ENCODE results near the gene PIGH.
"Not testable (repeated sequence)": the region's sequence is repeated elsewhere in the genome, so short reads cannot be mapped to it uniquely, and the experiment has no call there.

PIGH gene

DNA sequence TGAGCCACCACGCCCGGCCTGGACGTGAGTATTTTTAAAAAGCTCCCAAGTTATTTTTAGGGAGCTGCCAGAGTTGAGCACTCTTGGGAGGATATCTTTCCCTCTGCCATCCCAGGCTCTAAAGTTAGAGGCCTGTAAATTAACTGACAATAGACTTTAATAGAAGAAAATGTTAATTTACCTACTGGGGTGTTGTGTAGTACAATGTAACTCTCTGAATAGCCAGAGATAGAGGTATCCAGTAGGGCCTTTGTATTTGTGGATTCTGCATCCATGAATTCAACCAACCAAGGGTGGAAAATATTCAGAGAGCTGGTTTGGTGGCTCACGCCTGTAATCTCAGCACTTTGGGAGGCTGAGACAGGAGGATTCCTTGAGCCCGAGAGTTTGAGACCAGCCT is 7.6 kb upstream of the PIGH start:
- DNase-seq, result no peak

DNA sequence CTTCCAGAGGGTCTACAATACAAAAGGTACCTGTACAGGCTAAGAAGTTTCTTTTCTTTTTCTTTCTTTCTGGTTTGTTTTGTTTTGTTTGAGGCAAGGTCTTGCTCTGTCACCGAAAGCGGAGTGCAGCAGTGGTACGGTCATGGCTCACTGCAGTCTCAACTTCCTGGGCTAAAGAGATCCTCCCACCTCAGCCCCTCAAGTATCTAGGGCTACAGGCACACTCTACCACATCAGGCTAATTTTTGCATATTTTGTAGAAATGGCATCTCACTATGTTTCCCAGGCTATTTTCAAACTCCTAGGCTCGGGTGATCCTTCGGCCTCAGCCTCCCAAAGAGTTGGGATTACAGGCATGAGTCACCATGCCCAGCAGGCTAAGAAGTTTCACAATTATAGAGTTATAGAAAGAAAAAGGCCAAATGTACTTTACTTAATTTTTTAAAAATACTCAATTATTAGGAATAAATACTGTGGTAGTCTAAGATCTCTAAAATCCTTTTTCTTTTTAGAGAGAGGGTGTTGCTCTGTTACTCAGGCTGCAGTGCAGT is 3.0 kb upstream of the PIGH start:
- DNase-seq, result no peak

DNA sequence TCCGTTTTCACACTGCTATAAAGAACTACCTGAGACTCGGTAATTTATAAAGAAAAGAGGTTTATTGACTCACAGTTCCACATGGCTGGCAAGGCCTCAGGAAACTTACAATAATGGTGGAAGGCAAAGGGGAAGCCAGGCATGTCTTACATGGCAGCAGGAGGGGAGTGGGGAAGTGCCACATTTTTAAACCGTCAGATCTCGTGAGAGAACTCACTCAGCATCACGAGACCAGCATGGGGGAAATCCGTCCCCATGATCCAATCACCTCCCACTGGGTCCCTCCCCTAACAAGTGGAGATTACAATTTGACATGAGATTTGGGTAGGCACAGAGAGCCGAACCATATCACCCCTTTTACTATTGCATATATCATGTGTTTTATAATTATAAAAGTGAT is 2.0 kb upstream of the PIGH start:
- no peak for DNase-seq

DNA sequence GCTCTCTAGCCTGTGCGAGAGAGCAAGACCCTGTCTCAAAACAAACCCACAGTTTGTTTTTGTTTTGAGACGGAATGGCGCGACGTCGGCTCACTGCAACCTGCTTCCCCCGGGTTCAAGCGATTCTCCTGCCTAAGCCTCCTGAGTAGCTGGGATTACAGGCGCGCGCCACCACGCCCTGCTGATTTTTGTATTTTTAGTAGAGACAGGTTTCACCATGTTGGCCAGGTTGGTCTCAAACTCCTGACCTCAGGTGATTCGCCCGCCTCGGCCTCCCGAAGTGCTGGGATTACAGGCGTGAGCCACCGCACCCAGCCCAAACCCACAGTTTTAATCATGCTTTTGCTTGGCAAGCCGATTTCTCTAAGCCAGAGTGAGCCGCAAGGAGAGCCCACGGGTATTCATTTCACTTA is 500 bp upstream of the PIGH start:
- not testable (repeated sequence) for DNase-seq

DNA sequence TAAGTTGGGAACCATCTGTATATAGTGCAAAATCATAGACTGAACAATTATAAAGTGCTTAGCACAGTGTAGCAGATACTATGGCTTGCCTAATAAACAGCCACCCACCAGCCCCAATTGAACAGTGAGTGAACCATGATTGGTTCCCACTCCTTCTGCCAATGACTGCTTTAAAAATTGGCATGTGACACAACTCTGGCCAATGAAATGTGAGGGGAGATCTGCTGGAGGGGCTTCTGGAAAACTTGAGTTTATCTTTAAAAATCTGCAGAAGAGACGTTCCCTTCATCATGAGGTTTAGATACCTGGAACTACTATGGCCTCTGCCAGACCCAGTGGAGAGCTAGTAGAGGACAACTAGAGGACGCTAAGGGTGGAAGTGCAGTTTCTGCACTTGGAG is 4.7 kb downstream of the PIGH start:
- DNase-seq, result no peak

DNA sequence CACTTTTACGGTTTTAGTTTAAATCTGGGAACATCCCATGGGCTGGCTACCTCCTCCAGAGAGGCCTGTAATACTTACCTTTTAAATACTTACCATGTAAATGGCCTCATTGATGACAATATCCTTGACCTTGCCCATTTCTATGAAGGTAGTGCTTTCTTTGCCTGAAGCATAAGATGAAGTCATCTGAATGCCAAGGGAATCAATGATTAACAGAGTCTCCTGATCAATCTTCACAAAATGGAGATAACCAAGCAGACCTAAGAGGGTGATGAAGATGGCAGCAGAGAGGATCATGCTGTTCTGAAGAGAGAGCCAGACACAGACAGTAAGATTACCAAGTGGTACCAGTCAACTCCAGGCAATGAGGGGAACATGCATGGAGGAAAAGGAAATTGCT is 6.4 kb downstream of the PIGH start:
- DNase-seq, result not testable (repeated sequence)

DNA sequence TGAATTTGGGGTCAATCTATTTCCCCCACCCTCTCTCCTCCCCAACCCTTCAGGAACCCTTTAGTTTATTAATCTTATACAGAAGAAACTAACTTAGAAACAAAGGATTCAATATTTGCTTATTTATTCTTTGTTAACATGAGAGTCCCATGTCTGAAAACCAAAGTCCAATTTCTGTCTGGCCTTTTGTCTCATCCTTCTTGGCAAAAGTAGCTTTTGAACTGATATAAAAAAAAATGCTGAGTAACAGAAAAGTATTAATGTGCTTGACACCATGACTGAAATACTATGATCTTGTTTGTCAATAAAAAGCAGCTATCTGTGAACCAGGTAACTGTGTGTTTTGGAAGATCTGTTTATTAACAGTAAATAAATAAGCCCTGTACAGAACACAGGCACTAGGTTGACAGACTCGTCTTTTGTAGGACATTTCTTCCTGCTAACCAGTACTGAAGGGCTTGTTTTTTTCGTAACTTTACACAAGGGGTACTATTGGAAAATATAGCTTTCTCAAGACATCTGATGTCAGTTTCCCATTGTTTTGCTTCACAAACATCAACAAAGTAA is 10.8 kb downstream of the PIGH start:
- DNase-seq, result no peak

DNA sequence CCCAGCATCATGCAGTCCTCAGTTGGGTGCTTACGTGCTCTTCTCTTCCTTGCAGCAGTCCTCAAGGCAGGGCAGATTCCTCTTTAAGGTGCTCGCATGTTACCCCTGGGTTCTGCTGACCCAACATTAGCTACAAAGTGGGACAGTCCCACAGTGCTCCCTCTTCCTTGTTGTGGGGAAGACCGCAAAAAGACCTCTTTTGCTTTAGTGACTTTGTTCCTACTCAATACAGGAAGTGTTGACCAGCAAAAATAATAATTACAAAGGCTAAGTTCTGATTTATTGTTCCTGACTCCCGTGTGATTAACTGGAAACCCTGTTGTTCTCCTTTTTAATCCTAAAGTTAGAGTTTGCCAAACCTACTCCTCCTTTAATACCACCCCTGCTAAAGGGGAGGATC is 13.7 kb downstream of the PIGH start:
- DNase-seq, result no peak

DNA sequence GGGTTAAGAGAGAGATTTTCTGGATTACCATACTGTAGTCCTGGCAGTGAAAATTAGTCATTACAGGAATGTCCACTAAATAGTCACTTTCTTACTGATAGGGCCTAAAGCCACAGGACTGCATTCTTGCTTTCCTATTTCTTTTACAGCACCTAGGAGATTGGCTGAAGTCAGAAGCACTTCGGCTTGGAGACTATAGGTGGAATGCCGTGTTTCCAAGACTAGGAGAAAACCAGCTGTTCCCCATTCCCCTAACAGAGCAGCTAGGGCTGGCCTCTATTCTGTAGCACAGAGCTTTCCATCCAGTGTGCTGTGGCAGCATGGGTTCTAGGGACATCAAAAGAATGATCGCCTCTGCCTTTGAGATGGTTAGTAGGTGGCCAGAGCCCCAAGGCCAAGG is 15.1 kb downstream of the PIGH start:
- no peak for DNase-seq

DNA sequence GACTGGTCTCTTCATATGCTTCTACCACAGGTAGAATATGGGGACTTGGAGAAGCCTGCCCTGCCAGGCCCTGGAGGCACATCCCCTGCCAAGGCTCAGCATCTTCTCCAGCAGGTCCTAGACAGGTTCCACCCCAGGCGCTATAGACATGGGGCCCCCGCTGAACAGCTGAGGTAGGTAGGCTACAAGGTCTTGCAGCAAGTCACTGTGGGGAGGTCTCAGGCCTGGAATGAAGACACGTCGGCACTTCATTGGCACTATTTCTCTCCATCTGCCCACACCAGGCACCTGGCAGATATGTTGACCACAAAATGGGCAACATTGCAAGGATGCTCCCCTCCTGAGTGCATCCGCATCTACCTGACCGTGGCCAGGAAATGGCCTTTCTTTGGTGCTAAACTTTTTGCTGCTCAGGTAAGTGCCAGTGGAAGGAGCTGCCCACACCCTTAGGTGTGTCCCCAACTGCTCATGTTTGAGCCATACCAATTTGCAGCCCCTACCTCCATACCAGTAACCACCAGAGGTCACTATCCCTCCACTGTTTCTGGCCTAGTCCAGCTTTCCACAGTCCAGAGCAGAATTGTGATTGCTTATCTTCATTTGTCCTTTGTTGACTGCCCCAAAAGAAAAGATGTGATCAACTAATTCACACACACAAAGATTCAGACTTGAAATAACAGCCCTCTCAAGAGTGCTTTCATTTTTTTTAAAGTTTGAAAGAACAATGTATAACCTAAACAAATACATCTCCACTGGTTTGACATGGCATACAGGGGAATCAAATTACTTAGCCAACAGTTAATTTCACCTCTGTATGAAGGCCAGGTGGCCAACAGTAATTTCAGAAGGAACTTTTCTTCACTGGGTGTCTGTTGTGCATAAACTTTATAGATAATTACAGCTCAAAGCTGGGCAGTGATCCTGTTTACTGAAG is 16.1 kb downstream of the PIGH start:
- DNase-seq, result peak; percentile 54

DNA sequence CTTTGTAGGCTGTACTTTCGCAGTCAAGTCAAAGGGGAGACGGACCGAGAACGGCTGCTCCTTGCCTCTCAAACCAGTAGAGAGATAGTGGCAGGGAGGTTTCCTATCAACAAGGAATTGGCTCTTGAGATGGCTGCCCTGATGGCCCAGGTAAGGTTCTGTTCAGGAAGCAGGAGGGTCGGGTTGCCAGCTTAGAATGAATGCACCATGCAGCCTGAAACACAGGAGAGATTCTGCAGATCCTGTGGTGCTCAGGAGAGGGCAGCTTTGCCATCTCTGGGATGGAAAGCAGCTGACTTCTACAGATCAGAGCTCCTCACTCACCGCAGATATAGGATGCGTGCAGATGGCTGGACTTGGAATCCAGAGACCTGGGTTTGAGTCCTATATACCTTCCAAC is 18.0 kb downstream of the PIGH start:
- no peak for DNase-seq

DNA sequence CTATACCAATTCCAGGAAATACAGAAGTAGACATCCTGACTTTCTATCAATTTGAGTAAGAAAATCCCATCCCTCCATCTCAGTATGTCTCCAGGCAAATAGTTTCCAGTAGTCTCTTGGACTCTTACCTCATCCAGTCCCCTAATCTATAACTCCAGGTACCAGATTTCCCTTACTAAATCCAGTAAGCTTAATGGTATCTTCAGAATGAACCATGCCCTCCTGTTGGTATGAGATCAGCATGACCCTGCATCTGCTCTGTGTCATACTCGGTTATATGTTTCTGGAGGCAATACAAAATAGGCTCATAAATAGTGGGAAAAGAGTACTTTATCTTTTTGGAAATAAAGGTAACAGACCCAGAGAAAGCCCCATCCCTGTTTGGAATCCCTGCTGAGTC is 18.4 kb downstream of the PIGH start:
- DNase-seq, result no peak

DNA sequence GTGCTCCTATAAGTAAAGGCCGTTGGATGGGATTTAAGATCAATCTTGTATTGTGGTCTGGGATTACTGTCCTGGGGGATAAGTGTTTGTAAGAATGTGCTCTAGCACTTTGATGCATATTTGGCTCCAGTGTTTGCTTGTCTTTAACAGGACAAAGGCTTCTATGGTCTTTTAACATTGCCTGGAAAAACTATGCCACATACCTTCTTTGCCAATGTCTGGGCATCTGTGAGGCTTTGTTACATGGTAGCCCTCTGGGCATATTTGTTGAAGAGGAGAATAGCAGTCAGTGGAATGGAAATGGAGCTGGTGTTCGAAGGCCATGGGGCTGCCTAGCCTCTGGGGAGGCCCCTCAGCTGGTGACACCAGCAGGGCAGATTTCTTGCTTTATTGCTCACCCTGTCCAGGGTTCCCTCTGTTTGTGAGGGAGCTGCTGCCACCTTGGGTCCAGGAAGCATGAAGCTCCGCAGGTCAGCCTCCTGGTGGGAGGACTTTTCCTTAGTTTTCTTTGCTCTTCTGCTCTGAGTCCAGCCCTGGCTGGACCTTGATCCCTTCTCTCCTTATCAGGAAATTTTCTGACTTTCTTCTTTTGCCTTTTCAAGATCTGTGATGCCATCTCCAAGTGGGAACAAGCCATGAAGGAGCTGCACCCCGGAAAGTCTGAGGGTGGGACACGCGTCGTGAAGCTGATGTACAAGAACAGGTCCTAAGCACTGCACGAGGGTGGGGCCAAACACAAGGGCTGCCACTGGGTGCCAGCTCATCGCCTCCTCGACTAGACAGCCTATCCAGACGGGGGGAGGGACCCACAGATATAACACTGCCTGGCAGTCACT is 19.5 kb downstream of the PIGH start:
- DNase-seq, result no peak

DNA sequence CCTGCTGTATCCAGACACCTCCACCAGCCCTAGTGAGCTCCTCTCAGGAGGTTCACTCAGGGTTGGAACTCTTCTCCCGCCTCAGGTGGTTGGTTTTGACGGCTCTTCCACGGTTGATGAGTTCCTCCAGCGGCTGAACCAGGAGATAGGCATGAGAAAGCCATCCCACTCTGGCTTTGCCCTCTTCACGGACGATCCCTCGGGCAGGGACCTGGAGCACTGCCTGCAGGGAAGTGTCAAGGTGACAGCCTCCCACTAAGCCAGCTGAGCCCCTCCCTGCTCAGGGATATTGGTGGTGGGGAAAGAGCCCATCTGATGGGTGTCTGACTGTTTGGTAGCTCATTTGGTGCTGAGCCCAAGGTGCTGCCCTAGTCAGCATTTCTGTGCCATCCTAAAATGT is 20.4 kb downstream of the PIGH start:
- no peak for DNase-seq

DNA sequence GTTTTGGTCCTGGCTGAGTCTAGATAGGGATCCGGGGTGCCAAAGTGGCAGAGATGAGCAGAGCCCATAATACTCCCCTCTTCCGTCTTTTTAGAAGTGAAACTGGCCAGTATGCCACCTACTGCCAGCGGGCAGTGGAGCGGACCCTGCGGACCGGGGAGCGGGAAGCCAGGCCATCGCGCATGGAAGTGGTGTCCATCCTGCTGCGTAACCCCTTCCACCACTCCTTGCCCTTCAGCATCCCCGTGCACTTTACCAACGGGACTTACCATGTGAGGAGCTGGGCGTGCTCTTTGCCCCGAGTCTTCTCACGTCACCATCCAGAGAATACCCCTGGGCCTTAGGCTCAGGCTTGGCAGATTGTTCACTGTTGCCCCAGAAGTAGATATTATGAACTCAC is 21.0 kb downstream of the PIGH start:
- DNase-seq, result no peak

DNA sequence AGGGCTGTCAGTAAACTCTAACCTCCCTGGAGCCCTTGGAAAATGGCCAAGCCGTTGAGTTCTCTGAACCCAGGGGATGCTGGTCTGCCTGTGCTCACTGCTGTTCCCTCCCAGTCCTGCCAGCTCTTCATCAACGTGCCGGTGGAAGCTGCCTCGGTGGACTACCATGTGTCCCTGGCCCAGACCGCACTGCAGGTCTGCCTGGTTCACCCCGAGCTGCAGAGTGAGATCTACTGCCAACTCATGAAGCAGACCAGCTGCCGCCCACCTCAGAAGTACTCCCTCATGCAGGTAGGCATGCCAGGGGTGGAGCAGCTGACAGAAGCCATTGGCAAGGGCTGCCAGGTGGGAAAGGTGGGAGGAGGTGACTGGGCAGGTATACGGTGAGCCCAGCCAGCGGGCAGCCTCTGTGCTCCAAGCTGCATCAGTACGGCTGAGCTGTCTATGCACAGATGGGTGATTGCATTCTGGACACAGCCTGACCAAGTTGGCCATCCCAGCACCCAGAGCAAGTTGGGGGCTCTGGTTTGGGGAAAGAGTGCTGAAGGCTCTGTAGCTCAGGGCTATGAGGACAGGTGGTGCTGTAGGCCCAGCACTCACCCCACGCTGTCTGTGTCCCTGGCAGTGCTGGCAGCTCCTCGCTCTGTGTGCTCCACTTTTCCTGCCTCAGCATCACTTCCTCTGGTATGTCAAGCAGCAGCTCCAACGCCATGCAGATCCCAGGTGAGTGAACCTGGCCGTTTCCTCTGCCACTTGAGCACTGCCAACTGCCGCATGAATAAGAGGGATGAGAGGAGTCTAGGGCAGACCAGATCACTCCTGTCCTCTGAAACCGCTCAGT is 21.9 kb downstream of the PIGH start:
- no peak for DNase-seq

DNA sequence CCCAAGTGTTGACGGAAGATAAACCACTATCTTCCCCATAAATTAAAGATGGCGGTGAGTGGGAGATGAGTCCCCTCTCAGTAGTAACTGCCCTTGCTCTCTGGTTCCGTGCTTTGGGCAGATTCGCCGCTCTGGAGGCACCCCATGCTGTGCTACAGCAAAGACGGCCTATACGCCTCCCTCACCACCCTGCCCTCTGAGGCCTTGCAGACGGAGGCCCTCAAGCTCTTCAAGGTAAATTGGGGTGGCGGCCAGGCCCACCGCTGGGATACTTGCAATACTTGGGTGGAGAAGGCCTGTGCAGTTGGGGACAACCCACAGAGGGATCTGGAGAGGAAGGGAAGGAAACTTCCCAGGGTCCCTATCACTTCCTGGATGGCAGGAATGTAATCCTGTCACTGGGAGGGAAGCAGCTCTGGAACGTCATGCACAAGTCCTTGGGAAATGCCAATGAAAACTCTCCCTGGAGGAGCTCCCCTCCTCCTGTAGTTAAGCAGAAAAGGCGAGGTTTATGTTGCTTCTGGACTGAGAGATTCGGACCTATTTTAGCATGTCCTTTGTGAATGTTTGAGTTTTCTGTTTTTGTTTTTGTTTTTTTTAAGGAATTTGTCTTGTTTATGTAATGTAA is 22.8 kb downstream of the PIGH start:
- DNase-seq, result no peak

DNA sequence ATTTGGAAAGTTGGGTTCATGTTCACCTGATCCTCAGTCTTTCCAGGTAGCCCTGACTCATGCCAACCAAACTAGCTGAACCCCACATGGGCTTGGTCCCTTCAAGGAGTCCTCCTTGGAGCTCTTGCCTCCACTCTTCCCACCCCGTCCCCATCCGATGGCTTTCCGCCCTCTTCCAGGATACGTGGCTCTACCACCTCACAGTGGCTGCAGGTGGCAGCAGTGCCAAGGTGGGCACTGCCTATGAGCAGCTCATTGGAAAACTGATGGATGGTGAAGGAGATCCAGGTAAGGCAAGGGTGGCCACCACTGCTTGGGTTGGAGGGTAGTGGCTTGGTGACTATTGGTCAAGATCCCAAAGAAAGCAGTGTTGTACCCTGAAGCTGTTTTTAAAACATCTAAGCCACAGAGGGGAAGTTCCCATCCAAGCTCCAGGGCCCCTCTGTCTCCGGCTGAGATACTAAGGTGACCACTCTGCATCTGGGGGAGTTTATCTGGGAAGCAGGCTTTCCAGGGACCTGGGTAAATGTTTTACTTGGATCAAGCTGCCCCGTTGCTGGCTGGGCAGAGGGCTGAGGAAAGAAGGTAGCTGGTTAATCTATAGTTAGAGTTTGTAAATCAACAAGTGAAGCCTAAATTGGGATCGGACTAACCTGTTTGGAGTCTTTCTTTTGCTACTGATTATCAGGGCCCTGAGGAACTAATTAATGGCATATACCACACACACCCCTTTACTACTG is 23.7 kb downstream of the PIGH start:
- no peak for DNase-seq

DNA sequence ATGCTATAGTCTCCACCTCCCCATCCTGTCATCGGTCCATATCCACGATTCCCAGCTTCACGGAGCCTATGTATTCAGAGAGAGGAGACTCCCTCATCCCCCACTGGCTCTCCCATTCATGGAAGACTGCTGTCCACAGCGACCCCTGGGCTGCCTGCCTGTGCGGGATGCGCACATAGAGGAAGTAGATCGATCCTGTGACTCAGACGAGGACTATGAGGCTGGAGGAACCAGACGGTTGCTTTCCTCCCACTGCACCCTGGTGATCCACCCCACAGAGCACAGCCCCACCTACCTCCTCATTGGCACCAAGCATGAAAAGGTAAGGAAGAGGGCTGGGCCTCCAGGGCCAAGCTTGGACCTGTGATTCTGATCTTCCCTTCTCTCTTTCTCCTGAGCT is 24.4 kb downstream of the PIGH start:
- DNase-seq, result no peak

DNA sequence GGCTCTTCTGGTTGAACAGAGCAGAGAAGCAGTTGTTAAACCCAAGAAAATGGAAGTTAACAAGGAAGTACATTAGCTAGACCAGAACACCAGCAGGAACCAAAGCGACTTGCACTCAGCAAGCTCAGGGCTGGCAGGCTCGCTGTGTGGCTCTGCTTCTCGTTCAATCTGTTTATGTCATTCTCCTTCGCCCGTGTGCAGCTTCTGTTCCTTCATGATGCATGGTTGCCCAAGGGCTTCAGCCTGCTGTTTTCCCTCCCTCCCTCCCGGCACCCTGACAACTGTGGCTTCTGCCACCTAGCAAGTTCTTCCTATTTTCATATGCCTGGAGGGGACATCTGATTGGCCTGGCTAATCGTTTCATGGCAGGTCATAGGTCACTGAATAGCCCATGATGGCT is 25.3 kb downstream of the PIGH start:
- no peak for DNase-seq

DNA sequence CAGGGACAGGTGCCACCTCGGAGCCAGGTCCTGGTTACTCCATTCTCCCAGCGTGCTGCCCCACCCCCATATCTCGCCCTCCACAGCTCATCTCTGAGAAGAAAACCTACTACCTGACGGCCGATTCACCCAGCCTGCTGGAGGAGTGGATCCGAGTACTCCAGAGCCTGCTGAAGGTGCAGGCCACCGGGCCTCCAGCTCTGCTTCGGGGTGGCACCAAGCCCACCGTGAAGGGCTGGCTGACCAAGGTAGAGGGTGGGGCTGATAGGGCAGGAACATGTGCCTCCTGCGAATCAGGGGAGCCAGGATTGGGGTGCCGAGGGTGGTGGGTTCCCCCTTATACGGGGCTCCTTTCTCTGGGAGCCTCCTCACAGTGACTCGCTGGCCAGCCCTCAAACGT is 25.9 kb downstream of the PIGH start:
- DNase-seq, result no peak

Data from NCI-H1092 treated with DMSO at 0.1 percent for 48 hours (cell line).